ENCODE data around the gene CAPZB. TPM values are rescaled to one million over a fixed set of nuclear protein-coding genes. Genes with fewer than 3 reads are reported as not detected.

The CAPZB gene
- polyA plus RNA-seq, 1 donor from 2014 or later, result 159 TPM

DNA sequence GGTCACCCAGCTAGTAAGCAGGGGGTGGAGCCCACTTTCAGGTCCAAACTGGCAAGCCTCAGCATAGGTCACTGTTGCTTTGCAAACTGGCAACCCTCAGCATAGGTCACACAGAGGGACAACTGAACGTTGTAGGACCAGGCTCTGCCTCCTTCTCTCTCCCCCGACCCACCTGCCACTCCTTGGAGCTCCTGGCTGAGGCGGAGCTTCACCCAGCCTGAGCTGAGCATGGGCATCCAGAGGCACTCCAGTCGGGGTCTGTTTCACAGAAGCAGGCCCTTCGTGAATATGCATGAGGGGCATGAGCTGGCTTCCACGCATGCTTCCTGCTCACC lies 24.2 kb downstream of the CAPZB start:
- no peak overlapping the region for H3K9ac ChIP-seq (ENCODE audit: low read length)
- no peaks in the 10 kb centered on the region for H3K36me3 ChIP-seq (ENCODE audit: insufficient read depth, low read length)
- H2AFZ ChIP-seq (ENCODE audit: low read depth, low read length), result no peak overlapping the region
- TF ChIP-seq, protein P1, sequence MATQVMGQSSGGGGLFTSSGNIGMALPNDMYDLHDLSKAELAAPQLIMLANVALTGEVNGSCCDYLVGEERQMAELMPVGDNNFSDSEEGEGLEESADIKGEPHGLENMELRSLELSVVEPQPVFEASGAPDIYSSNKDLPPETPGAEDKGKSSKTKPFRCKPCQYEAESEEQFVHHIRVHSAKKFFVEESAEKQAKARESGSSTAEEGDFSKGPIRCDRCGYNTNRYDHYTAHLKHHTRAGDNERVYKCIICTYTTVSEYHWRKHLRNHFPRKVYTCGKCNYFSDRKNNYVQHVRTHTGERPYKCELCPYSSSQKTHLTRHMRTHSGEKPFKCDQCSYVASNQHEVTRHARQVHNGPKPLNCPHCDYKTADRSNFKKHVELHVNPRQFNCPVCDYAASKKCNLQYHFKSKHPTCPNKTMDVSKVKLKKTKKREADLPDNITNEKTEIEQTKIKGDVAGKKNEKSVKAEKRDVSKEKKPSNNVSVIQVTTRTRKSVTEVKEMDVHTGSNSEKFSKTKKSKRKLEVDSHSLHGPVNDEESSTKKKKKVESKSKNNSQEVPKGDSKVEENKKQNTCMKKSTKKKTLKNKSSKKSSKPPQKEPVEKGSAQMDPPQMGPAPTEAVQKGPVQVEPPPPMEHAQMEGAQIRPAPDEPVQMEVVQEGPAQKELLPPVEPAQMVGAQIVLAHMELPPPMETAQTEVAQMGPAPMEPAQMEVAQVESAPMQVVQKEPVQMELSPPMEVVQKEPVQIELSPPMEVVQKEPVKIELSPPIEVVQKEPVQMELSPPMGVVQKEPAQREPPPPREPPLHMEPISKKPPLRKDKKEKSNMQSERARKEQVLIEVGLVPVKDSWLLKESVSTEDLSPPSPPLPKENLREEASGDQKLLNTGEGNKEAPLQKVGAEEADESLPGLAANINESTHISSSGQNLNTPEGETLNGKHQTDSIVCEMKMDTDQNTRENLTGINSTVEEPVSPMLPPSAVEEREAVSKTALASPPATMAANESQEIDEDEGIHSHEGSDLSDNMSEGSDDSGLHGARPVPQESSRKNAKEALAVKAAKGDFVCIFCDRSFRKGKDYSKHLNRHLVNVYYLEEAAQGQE (IDR thresholded peaks at IDR 0.05; ENCODE audit: borderline replicate concordance), result no peak
- TF ChIP-seq SMC3 (conservative IDR thresholded peaks at IDR 0.05; ENCODE audit: poor library complexity), result no peak
- H3K27me3 ChIP-seq (ENCODE audit: insufficient read depth, low read depth, low read length), result no peaks in the 10 kb centered on the region
- no peak overlapping the region for H3K4me3 ChIP-seq (ENCODE audit: low read length)
- no peaks in the 10 kb centered on the region for H3F3A ChIP-seq (ENCODE audit: insufficient read depth, low read length, poor library complexity, severe bottlenecking)
- H3K9me3 ChIP-seq (ENCODE audit: low read length), result no peaks in the 10 kb centered on the region
- H3K4me2 ChIP-seq (ENCODE audit: low read length), result no peak overlapping the region
- no peaks in the 10 kb centered on the region for H4K20me1 ChIP-seq (ENCODE audit: insufficient read depth)
- no peak overlapping the region for H3K27ac ChIP-seq (ENCODE audit: low read length)
- H3K9me2 ChIP-seq (ENCODE audit: insufficient read depth, low read length), result no peaks in the 10 kb centered on the region
- peaks cover 16% of the 10 kb centered on the region for H3K79me2 ChIP-seq (replicated peaks; ENCODE audit: insufficient read depth, low read length)

DNA sequence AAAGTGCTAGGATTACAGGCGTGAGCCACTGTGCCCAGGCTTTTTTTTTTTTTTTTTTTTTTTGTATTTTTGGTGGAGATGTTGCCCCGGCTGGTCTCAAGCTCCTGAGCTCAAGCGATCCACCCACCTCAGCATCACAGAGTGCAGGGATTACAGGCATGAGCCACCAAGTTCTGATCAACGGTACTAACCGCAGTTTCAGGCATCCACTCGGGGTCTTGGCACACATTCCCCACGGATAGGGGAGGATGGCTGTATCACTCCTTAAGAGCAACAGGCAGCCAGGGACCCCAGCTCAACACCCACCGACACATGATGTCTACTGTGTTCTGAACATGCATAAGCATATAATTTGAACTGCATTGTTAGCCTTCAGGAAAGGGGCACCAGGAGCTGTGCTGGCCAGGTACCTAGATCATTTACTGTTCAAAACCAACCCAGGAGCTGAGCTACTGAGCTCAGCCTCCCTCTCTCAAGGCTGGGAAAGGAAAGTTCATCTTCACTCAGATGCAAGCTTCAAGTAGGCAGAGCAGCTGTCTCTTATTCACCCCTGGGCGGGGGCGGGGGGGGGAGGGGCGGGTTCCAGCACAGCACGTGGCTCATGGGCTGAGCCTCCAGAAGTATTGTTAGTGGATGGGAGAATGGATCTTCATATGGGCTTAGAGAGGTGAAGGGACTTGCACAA lies 24.7 kb downstream of the CAPZB start:
- H2AFZ ChIP-seq (ENCODE audit: low read depth, low read length), result no peak overlapping the region
- H3K4me2 ChIP-seq (ENCODE audit: low read length), result no peak overlapping the region
- no peaks in the 10 kb centered on the region for H3K36me3 ChIP-seq (ENCODE audit: insufficient read depth, low read length)
- H4K20me1 ChIP-seq (ENCODE audit: insufficient read depth), result no peaks in the 10 kb centered on the region
- H3K9me2 ChIP-seq (ENCODE audit: insufficient read depth, low read length), result no peaks in the 10 kb centered on the region
- peaks cover 14% of the 10 kb centered on the region for H3K79me2 ChIP-seq (replicated peaks; ENCODE audit: insufficient read depth, low read length)
- H3K9me3 ChIP-seq (ENCODE audit: low read length), result no peaks in the 10 kb centered on the region
- no peak for TF ChIP-seq MXI1 (conservative IDR thresholded peaks at IDR 0.05; ENCODE audit: poor library complexity, severe bottlenecking)
- TF ChIP-seq, protein P1 (IDR thresholded peaks at IDR 0.05; ENCODE audit: borderline replicate concordance), result no peak
- no peak for TF ChIP-seq SMC3 (conservative IDR thresholded peaks at IDR 0.05; ENCODE audit: poor library complexity)
- TF ChIP-seq RAD21 (conservative IDR thresholded peaks at IDR 0.05), result no peak
- no peak for TF ChIP-seq EZH2 (IDR thresholded peaks at IDR 0.05; ENCODE audit: borderline replicate concordance, insufficient read depth, low read length, poor library complexity, severe bottlenecking)
- TF ChIP-seq, protein P2, sequence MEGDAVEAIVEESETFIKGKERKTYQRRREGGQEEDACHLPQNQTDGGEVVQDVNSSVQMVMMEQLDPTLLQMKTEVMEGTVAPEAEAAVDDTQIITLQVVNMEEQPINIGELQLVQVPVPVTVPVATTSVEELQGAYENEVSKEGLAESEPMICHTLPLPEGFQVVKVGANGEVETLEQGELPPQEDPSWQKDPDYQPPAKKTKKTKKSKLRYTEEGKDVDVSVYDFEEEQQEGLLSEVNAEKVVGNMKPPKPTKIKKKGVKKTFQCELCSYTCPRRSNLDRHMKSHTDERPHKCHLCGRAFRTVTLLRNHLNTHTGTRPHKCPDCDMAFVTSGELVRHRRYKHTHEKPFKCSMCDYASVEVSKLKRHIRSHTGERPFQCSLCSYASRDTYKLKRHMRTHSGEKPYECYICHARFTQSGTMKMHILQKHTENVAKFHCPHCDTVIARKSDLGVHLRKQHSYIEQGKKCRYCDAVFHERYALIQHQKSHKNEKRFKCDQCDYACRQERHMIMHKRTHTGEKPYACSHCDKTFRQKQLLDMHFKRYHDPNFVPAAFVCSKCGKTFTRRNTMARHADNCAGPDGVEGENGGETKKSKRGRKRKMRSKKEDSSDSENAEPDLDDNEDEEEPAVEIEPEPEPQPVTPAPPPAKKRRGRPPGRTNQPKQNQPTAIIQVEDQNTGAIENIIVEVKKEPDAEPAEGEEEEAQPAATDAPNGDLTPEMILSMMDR (IDR thresholded peaks at IDR 0.05; ENCODE audit: poor library complexity, severe bottlenecking), result no peak
- TF ChIP-seq EP300 (conservative IDR thresholded peaks at IDR 0.05; ENCODE audit: poor library complexity, severe bottlenecking), result no peak
- TF ChIP-seq POLR2AphosphoS5 (IDR thresholded peaks at IDR 0.05), result no peak
- TF ChIP-seq TAF1 (IDR thresholded peaks at IDR 0.05; ENCODE audit: low read depth), result no peak
- H3K27me3 ChIP-seq (ENCODE audit: insufficient read depth, low read depth, low read length), result no peaks in the 10 kb centered on the region
- no peaks in the 10 kb centered on the region for H3F3A ChIP-seq (ENCODE audit: insufficient read depth, low read length, poor library complexity, severe bottlenecking)
- no peak overlapping the region for H3K4me3 ChIP-seq (ENCODE audit: low read length)
- no peak overlapping the region for H3K27ac ChIP-seq (ENCODE audit: low read length)
- no peak overlapping the region for H3K9ac ChIP-seq (ENCODE audit: low read length)
